ENCODE results near the gene FAM83G.
"Not testable (repeated sequence)": the region's sequence is repeated elsewhere in the genome, so short reads cannot be mapped to it uniquely, and the experiment has no call there.

Gene FAM83G

GRCh38 chr17:18949566-18949965 lies 55.0 kb downstream of the FAM83G start:
- no peak for DNase-seq

- no peak for DNase-seq
Observed at GRCh38 chr17:18948476-18949006, 56.0 kb downstream of the FAM83G start.

- DNase-seq = no peak
Observed at GRCh38 chr17:18947866-18948265, 56.7 kb downstream of the FAM83G start.

- DNase-seq = no peak
Observed at GRCh38 chr17:18946536-18946935, 58.0 kb downstream of the FAM83G start.

GRCh38 chr17:18944646-18945045 lies 59.9 kb downstream of the FAM83G start:
- DNase-seq = no peak

- no peak for DNase-seq
Observed at GRCh38 chr17:18938692-18939023, 65.9 kb downstream of the FAM83G start.

GRCh38 chr17:18937981-18938691 lies 66.4 kb downstream of the FAM83G start:
- no peak for DNase-seq

- peak; percentile 22 for DNase-seq
Observed at GRCh38 chr17:18933102-18934058, 71.2 kb downstream of the FAM83G start.

- DNase-seq = peak; percentile 11
Observed at GRCh38 chr17:18932360-18933055, 72.1 kb downstream of the FAM83G start.

GRCh38 chr17:18928628-18929125 lies 75.9 kb downstream of the FAM83G start:
- no peak for DNase-seq

GRCh38 chr17:18925187-18925586 lies 79.4 kb downstream of the FAM83G start:
- no peak for DNase-seq

GRCh38 chr17:18922596-18922995 lies 82.0 kb downstream of the FAM83G start:
- DNase-seq = not testable (repeated sequence)

- DNase-seq = no peak
Observed at GRCh38 chr17:18921912-18922451, 82.6 kb downstream of the FAM83G start.

GRCh38 chr17:18921485-18921884 lies 83.1 kb downstream of the FAM83G start:
- no peak for DNase-seq

GRCh38 chr17:18920911-18921441 lies 83.6 kb downstream of the FAM83G start:
- DNase-seq = no peak

- DNase-seq = no peak
Observed at GRCh38 chr17:18919963-18920362, 84.6 kb downstream of the FAM83G start.
